Measurements from ENCODE around the gene KIR2DL1.

DNA sequence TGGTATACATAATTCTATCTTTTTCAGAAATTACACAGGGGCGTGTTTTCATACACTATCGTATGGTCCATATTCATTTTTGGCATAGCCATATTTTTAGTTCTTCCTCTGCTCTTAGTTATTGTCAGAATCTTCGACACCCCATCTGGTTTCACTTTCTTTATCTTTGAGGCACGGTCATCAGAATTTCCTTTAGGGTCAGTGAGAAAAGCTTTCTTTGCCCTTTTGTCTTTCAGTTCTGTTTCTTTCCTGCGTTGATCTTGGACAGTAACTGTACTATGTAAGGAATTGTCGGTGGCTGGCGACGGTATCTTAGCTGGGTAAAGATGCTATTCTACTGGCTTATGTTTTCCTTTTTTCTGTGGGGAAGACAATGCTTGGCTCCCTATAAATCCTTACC is 23.2 kb downstream of the KIR2DL1 start:
- TF ChIP-seq, protein P1, sequence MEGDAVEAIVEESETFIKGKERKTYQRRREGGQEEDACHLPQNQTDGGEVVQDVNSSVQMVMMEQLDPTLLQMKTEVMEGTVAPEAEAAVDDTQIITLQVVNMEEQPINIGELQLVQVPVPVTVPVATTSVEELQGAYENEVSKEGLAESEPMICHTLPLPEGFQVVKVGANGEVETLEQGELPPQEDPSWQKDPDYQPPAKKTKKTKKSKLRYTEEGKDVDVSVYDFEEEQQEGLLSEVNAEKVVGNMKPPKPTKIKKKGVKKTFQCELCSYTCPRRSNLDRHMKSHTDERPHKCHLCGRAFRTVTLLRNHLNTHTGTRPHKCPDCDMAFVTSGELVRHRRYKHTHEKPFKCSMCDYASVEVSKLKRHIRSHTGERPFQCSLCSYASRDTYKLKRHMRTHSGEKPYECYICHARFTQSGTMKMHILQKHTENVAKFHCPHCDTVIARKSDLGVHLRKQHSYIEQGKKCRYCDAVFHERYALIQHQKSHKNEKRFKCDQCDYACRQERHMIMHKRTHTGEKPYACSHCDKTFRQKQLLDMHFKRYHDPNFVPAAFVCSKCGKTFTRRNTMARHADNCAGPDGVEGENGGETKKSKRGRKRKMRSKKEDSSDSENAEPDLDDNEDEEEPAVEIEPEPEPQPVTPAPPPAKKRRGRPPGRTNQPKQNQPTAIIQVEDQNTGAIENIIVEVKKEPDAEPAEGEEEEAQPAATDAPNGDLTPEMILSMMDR (IDR thresholded peaks at IDR 0.05), result no peak
- no peak for TF ChIP-seq POLR2A (IDR thresholded peaks at IDR 0.05)

Measured in Peyer's patch (tissue), 4 donors.